GM12801 (cell line): Measurements from ENCODE around the gene EPB41L4B.

Experiments
- TF ChIP-seq, protein P1 (sequence below): IDR thresholded peaks from one replicate; pipeline ENCODE4 v1.5.1; 2011; ENCODE audit warnings: control low read depth; ENCODE audit not compliant: insufficient read length; ENCODE audit errors: extremely low read depth

EPB41L4B gene

DNA sequence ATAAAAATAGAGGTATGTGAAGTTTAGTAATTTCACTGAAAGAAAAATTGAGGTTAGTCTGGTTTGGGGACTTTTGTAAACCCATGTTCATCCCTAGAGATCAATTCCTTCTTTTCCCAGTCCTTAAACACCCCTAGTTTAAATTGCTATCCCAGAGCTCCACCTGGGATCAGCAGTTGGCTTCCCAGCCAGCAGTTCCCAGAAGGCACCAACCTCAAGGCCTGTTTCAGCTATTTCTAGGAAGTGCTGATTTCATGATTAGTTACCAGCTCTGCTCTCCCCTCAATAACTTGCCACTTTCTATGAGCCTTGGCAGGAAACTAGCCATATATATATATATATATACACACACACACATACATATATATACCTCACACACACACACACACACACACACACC lies 30.5 kb downstream of the EPB41L4B start:
- TF ChIP-seq, protein P1, sequence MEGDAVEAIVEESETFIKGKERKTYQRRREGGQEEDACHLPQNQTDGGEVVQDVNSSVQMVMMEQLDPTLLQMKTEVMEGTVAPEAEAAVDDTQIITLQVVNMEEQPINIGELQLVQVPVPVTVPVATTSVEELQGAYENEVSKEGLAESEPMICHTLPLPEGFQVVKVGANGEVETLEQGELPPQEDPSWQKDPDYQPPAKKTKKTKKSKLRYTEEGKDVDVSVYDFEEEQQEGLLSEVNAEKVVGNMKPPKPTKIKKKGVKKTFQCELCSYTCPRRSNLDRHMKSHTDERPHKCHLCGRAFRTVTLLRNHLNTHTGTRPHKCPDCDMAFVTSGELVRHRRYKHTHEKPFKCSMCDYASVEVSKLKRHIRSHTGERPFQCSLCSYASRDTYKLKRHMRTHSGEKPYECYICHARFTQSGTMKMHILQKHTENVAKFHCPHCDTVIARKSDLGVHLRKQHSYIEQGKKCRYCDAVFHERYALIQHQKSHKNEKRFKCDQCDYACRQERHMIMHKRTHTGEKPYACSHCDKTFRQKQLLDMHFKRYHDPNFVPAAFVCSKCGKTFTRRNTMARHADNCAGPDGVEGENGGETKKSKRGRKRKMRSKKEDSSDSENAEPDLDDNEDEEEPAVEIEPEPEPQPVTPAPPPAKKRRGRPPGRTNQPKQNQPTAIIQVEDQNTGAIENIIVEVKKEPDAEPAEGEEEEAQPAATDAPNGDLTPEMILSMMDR = no peak

GRCh38 chr9:109289931-109290330 lies 30.9 kb downstream of the EPB41L4B start:
- TF ChIP-seq, protein P1 = no peak

DNA sequence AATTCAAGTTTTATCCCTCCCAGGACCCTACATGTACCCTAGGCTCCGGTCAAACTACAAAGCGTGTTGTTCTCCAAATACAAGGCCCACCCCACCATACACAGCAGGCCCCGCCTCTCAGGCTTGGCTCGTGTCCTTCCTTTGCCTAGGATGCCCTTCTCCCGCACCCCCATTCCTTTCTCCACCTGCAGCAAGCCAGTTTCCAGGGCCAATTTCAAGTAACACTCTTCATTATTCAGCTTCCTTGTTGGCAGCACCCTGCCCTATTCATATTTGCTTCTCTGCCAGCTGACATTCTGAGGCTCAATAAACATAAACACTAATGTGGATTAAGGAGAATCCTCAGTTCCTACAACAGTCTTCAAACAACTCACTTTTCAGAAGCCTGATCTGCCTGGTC lies 31.7 kb downstream of the EPB41L4B start:
- TF ChIP-seq, protein P1 = no peak

GRCh38 chr9:109286981-109287380 lies 33.9 kb downstream of the EPB41L4B start:
- TF ChIP-seq, protein P1 = no peak

GRCh38 chr9:109286571-109286977 lies 34.3 kb downstream of the EPB41L4B start:
- TF ChIP-seq, protein P1 = no peak

- TF ChIP-seq, protein P1 = no peak
Observed at GRCh38 chr9:109283012-109283411, 37.8 kb downstream of the EPB41L4B start.

DNA sequence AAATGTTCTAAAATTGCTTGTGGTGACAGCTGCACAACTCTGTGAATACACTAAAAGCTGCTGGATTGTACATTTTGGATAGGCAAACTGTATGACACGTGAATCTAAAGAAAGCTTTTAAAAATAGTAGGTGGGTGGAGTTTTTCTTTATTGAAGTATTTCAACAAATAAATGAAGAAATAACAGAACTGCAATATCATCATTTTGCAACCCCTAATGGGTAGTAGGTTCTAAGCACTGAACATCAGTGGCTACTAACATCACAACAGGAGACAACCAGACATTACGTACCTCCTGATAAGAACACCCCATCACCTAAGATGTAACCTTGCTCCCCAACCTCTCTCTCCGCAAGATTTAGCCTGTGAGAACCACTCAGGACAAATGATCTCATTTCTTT lies 38.6 kb downstream of the EPB41L4B start:
- TF ChIP-seq, protein P1 = no peak

DNA sequence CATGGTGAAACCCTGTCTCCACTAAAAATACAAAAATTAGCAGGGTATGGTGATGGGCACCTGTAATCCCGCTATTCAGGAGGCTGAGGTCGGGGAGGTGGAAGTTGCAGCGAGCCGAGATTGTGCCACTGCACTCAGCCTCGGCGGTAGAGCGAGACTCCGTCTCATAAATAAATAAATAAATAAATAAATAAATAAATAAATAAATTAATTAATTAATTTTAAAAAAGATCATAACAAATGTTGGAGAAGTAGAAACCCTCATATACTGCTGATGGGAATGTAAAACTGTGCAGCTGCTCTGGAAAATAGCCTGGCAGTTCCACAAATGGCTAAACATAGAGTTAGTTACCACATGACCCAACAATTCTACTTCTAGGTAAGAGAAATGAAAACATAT lies 39.3 kb downstream of the EPB41L4B start:
- TF ChIP-seq, protein P1 = no peak
